CD4-positive, CD25-positive, alpha-beta regulatory T cell (primary cell): ENCODE data around the gene HYI. TPM values are rescaled to one million over a fixed set of nuclear protein-coding genes. Genes with fewer than 3 reads are reported as not detected.
"Not testable (repeated sequence)": the region's sequence is repeated elsewhere in the genome, so short reads cannot be mapped to it uniquely, and the experiment has no call there.

Experiments used
- ATAC-seq, 2 donors: fragments of 150-1000 bp; cut with Tn5 transposase; one replicate each; pipeline ENCODE4 v1.10.0; 2021; ENCODE audit warnings: low read depth in 2 of 2, moderate number of reproducible peaks in 2 of 2, moderate library complexity in 1 of 2
- DNase-seq, 3 donors: peaks; one replicate each; pipeline versions ENCODE4 v3.0.0 to v3.0.0-alpha.2; 2012 to 2022; ENCODE audit warnings: mixed read lengths in 1 of 3
- H3K27ac ChIP-seq: one replicate; pipeline ENCODE4 v1.7.0; 2013; ENCODE audit warnings: mild to moderate bottlenecking, low read length; ENCODE audit not compliant: insufficient read depth, poor library complexity, severe bottlenecking
- H3K27me3 ChIP-seq: one replicate; pipeline ENCODE4 v1.7.0; 2013; ENCODE audit warnings: low read length; ENCODE audit not compliant: control insufficient read depth, insufficient read depth
- H3K36me3 ChIP-seq: one replicate; pipeline ENCODE4 v1.7.0; 2013; ENCODE audit warnings: mild to moderate bottlenecking, low read length, moderate library complexity; ENCODE audit not compliant: control insufficient read depth, insufficient read depth
- H3K4me1 ChIP-seq: 2 replicates; pipeline ENCODE4 v1.7.0; 2013; ENCODE audit warnings: mild to moderate bottlenecking, low read length; ENCODE audit not compliant: insufficient read depth, control insufficient read depth, poor library complexity, severe bottlenecking
- H3K4me3 ChIP-seq: one replicate; pipeline ENCODE4 v1.7.0; 2013; ENCODE audit warnings: low read depth, mild to moderate bottlenecking, low read length, moderate library complexity
- H3K9me3 ChIP-seq, 2 experiments: 1 replicate in 1 of 2; 2 replicates in 1 of 2; pipeline ENCODE4 v1.7.0; 2013; ENCODE audit warnings: low read length in 2 of 2, mild to moderate bottlenecking in 1 of 2, moderate library complexity in 1 of 2; ENCODE audit not compliant: control insufficient read depth in 2 of 2
- H3K27ac Mint-ChIP-seq, 3 donors: one replicate each; pipeline ENCODE4 v1.8.0; 2020 to 2022; ENCODE audit warnings: mild to moderate bottlenecking in 3 of 3, mixed read lengths in 3 of 3, moderate library complexity in 2 of 3
- H3K27me3 Mint-ChIP-seq: one replicate; pipeline ENCODE4 v1.8.0; 2022; ENCODE audit warnings: mild to moderate bottlenecking, mixed read lengths
- H3K36me3 Mint-ChIP-seq: one replicate; pipeline ENCODE4 v1.8.0; 2020; ENCODE audit warnings: mixed read lengths
- H3K4me1 Mint-ChIP-seq, 4 donors: one replicate each; pipeline ENCODE4 v1.8.0; 2020 to 2022; ENCODE audit warnings: mixed read lengths in 4 of 4, mild to moderate bottlenecking in 1 of 4
- H3K4me3 Mint-ChIP-seq, 4 donors: one replicate each; pipeline ENCODE4 v1.8.0; 2020 to 2022; ENCODE audit warnings: mild to moderate bottlenecking in 4 of 4, mixed read lengths in 4 of 4, moderate library complexity in 3 of 4
- H3K9me3 Mint-ChIP-seq, 7 donors: one replicate each; pipeline ENCODE4 v1.8.0; 2020 to 2022; ENCODE audit warnings: mixed read lengths in 7 of 7, mild to moderate bottlenecking in 3 of 7, moderate library complexity in 2 of 7
- polyA plus RNA-seq, 4 donors: library from polyadenylated mRNA; unstranded; fragments of 300-500 nt; fragmentation: Illumina TruSeq; gene quantifications; one replicate each; pipeline ENCODE4 v1.2.3, GENCODE V29; 2021
- total RNA-seq: library from RNA; stranded (reverse); gene quantifications from one replicate; pipeline ENCODE4 v1.2.3, GENCODE V29; 2022

The HYI gene
- total and polyA plus RNA-seq, 5 donors from 2014 or later, result 0.85 to 8.4 (median 3.4) TPM

- not testable (repeated sequence) for H3K27ac Mint-ChIP-seq, H3K4me1 ChIP-seq, H3K9me3 Mint-ChIP-seq, H3K36me3 ChIP-seq, DNase-seq, H3K36me3 Mint-ChIP-seq, H3K9me3 ChIP-seq, H3K4me1 Mint-ChIP-seq, ATAC-seq, H3K27ac ChIP-seq, H3K4me3 ChIP-seq, H3K4me3 Mint-ChIP-seq
- H3K27me3 Mint-ChIP-seq, result peaks cover 21% of the 10 kb centered on the region
- H3K27me3 ChIP-seq, result peaks cover 16% of the 10 kb centered on the region
Observed at GRCh38 chr1:43472463-43473151, 18.9 kb upstream of the HYI start.

- H3K27ac ChIP-seq, result no peak overlapping the region
- H3K9me3 ChIP-seq, result no peaks in the 10 kb centered on the region
- Mint-ChIP-seq H3K4me3 (no peak overlapping the region), H3K36me3 (no peaks in the 10 kb centered on the region), H3K4me1 (no peaks in the 10 kb centered on the region), H3K27me3 (peaks cover 16% of the 10 kb centered on the region), H3K9me3 (peaks cover 0 to 2% (median 0%) of the 10 kb centered on the region in 7 donors), H3K27ac (no peak overlapping the region)
- H3K27me3 ChIP-seq, result peaks cover 11% of the 10 kb centered on the region
- ATAC-seq (no peak), DNase-seq (no peak)
- no peaks in the 10 kb centered on the region for H3K36me3 ChIP-seq
- H3K4me1 ChIP-seq, result no peaks in the 10 kb centered on the region
- no peak overlapping the region for H3K4me3 ChIP-seq
Observed at GRCh38 chr1:43472087-43472462, 18.3 kb upstream of the HYI start.

DNA sequence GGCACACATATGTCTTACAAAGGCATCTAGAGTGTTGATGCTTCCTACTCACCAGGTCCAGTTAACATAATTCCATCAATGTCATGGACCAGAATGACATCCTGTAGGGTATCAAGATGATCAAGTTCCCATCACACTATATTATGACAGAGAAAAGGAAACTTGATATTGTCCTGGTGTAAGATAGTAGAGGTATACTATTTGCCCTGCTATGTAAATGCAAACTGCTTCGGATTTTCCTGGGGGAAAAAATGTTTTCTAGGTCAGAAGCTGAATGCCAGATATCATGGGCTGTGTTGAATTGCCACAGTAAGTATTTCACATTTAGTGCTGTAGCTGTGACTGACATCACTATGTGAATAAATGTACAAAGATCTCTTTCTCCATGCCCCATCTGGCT is 16.2 kb upstream of the HYI start:
- Histone ChIP-seq H3K4me1 (no peaks in the 10 kb centered on the region), H3K4me3 (no peak overlapping the region), H3K36me3 (no peaks in the 10 kb centered on the region), H3K9me3 (no peaks in the 10 kb centered on the region), H3K27ac (no peak overlapping the region), H3K27me3 (no peaks in the 10 kb centered on the region)
- H3K4me1 Mint-ChIP-seq, result peaks cover 0 to 2% (median 0%) of the 10 kb centered on the region in 4 donors
- DNase-seq, result no peak
- H3K27me3 Mint-ChIP-seq, result peaks cover 8% of the 10 kb centered on the region
- no peak for ATAC-seq
- H3K4me3 Mint-ChIP-seq, result no peak overlapping the region
- H3K27ac Mint-ChIP-seq, result no peak overlapping the region
- H3K36me3 Mint-ChIP-seq, result no peaks in the 10 kb centered on the region
- no peaks in the 10 kb centered on the region for H3K9me3 Mint-ChIP-seq

GRCh38 chr1:43468414-43468813 is 14.7 kb upstream of the HYI start:
- Mint-ChIP-seq H3K27me3 (no peaks in the 10 kb centered on the region), H3K4me3 (no peak overlapping the region), H3K9me3 (no peaks in the 10 kb centered on the region), H3K36me3 (no peaks in the 10 kb centered on the region), H3K27ac (no peak overlapping the region), H3K4me1 (peaks cover 0 to 2% (median 0%) of the 10 kb centered on the region in 4 donors)
- H3K36me3 ChIP-seq, result no peaks in the 10 kb centered on the region
- DNase-seq (no peak), ATAC-seq (no peak)
- no peak overlapping the region for H3K27ac ChIP-seq
- no peaks in the 10 kb centered on the region for H3K4me1 ChIP-seq
- no peaks in the 10 kb centered on the region for H3K27me3 ChIP-seq
- H3K9me3 ChIP-seq, result no peaks in the 10 kb centered on the region
- no peak overlapping the region for H3K4me3 ChIP-seq

GRCh38 chr1:43466403-43466802 is 12.7 kb upstream of the HYI start:
- Mint-ChIP-seq H3K4me3 (no peak overlapping the region), H3K27ac (no peak overlapping the region), H3K4me1 (peaks cover 0 to 2% (median 0%) of the 10 kb centered on the region in 4 donors), H3K27me3 (peaks cover 8% of the 10 kb centered on the region), H3K9me3 (no peaks in the 10 kb centered on the region), H3K36me3 (no peaks in the 10 kb centered on the region)
- Histone ChIP-seq H3K4me3 (no peak overlapping the region), H3K27me3 (no peaks in the 10 kb centered on the region), H3K36me3 (no peaks in the 10 kb centered on the region), H3K27ac (no peak overlapping the region), H3K4me1 (no peaks in the 10 kb centered on the region), H3K9me3 (no peaks in the 10 kb centered on the region)
- no peak for DNase-seq
- no peak for ATAC-seq

DNA sequence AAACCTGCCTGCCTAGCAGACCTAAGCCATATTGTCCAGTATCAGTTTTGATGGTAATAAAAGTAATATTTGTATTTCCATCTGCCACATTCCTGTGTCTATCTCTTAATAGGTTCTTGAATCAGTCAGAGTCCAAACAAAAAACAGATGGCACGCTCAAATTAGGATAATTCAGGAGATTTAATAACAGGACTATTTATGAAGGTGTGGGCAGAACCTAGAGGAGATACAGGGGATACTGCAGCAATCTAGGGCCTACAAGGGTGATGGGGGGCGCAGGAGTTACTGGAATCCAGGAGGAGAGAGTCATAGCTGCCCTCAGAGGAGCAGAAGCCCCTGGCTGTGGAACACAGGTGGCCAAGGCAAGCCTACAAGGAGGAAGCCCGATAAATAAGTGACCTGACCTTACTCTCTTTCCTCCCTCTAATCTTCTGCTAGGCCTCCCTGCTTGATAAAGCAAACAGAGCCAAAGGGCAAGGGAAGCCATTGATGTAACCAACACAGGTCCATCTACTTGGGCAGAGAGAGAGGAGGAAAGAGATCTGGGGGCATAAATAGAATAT is 11.9 kb upstream of the HYI start:
- Histone ChIP-seq H3K4me1 (no peaks in the 10 kb centered on the region), H3K9me3 (no peaks in the 10 kb centered on the region), H3K4me3 (no peak overlapping the region), H3K27ac (no peak overlapping the region), H3K27me3 (no peaks in the 10 kb centered on the region), H3K36me3 (no peaks in the 10 kb centered on the region)
- peaks cover 0 to 2% (median 0%) of the 10 kb centered on the region in 4 donors for H3K4me1 Mint-ChIP-seq
- peaks cover 13% of the 10 kb centered on the region for H3K27me3 Mint-ChIP-seq
- H3K9me3 Mint-ChIP-seq, result no peaks in the 10 kb centered on the region
- DNase-seq (no peak), ATAC-seq (no peak)
- no peak overlapping the region for H3K27ac Mint-ChIP-seq
- H3K4me3 Mint-ChIP-seq, result no peak overlapping the region
- H3K36me3 Mint-ChIP-seq, result no peaks in the 10 kb centered on the region

- Mint-ChIP-seq H3K36me3 (no peaks in the 10 kb centered on the region), H3K4me3 (no peak overlapping the region), H3K4me1 (peaks cover 0 to 2% (median 0%) of the 10 kb centered on the region in 4 donors), H3K27ac (no peak overlapping the region), H3K27me3 (peaks cover 13% of the 10 kb centered on the region), H3K9me3 (no peaks in the 10 kb centered on the region)
- no peaks in the 10 kb centered on the region for H3K27me3 ChIP-seq
- DNase-seq (no peak), ATAC-seq (no peak)
- no peak overlapping the region for H3K4me3 ChIP-seq
- no peak overlapping the region for H3K27ac ChIP-seq
- H3K9me3 ChIP-seq, result no peaks in the 10 kb centered on the region
- no peaks in the 10 kb centered on the region for H3K36me3 ChIP-seq
- no peaks in the 10 kb centered on the region for H3K4me1 ChIP-seq
Observed at GRCh38 chr1:43464681-43465504, 11.2 kb upstream of the HYI start.
